ENCODE measurements around the gene TRAF1.

Gene TRAF1

DNA sequence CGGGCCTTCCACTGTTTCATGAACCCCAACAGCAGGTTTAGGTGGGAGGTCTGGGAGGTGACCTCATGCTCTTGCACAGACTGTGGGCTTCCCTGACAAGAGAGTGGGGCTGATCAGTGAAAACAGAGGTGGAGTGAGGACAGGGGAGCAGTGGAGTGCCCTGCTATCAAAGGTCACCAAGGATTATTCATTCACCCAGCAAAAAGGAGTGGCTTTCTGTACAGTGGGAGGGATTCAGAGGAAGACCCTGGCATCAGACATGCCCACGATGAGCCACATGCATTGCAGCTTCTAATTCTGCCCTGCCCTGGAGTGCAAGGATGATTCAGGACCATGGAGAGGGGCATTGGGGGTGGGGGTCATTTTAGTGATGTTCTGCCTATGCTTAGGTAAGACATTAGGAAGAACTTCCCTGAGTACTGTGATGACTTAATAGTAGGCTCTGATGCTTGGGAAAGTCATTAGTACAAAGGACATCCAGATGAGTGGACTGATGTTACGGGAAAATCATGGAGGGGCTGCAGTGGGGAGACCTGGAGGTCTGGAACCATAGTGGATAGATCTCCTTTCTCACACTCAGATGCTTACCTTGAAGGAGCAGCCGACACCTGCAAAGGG is 12.8 kb downstream of the TRAF1 start:
- no peaks in the 10 kb centered on the region for H3K36me3 ChIP-seq (ENCODE audit: insufficient read depth, low read length)
- no peak overlapping the region for H3K27ac ChIP-seq
- DNase-seq (ENCODE audit: low read depth, low spot score) = no peak
- no peak for TF ChIP-seq FOXP2 (optimal IDR thresholded peaks at IDR 0.05; ENCODE audit: control extremely low read depth, extremely low read length, insufficient read depth)
- TF ChIP-seq EZH2 (IDR thresholded peaks at IDR 0.05) = no peak
- no peak for TF ChIP-seq POLR2AphosphoS5 (IDR thresholded peaks at IDR 0.05; ENCODE audit: borderline replicate concordance, low read depth, low read length)
- no peak overlapping the region for H3K9ac ChIP-seq (ENCODE audit: insufficient read length)
- no peaks in the 10 kb centered on the region for H3K9me3 ChIP-seq (ENCODE audit: low read depth, low read length)
- no peak overlapping the region for H3K4me3 ChIP-seq

DNA sequence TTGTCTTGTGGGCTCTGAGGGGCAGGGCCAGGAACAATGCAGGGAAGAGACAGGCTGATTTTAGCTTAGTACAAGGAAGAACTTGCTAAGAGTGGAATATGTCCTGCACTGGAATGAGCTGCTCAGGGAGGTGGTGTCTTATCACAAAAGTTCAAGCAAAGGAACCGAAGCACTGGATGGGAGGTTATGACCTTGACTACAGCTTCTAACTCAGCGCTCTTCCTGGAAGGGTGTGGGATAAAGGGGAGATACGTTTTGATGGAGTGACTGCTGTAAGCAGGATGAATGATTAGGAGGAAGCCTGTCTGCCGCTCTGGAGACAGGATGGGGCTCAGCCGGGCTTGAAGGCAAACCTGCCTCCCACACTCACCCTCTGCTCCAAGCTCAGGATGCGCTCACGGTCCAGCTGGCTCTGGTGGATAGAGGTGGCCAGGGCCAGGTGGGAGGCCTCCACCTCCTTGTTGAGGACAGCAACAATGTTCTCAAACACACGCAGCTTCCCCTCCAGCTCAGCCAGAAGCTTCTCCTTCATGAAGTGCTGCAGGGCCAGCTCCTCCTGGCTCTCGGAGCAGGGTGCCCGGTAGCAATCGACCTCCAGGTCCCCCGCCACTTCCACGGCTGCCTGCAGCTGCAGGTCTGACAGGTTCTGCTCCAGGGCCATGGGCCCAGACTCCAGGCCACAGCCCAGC is 13.5 kb downstream of the TRAF1 start:
- Histone ChIP-seq H3K4me3 (no peak overlapping the region), H3K36me3 (ENCODE audit: insufficient read depth, low read length) (no peaks in the 10 kb centered on the region), H3K9me3 (ENCODE audit: low read depth, low read length) (no peaks in the 10 kb centered on the region), H3K27ac (no peak overlapping the region), H3K9ac (ENCODE audit: insufficient read length) (no peak overlapping the region)
- no peak for DNase-seq (ENCODE audit: low read depth, low spot score)
- TF ChIP-seq FOXP2 (optimal IDR thresholded peaks at IDR 0.05; ENCODE audit: control extremely low read depth, extremely low read length, insufficient read depth) (no peak), EZH2 (IDR thresholded peaks at IDR 0.05) (no peak), POLR2AphosphoS5 (IDR thresholded peaks at IDR 0.05; ENCODE audit: borderline replicate concordance, low read depth, low read length) (no peak)

DNA sequence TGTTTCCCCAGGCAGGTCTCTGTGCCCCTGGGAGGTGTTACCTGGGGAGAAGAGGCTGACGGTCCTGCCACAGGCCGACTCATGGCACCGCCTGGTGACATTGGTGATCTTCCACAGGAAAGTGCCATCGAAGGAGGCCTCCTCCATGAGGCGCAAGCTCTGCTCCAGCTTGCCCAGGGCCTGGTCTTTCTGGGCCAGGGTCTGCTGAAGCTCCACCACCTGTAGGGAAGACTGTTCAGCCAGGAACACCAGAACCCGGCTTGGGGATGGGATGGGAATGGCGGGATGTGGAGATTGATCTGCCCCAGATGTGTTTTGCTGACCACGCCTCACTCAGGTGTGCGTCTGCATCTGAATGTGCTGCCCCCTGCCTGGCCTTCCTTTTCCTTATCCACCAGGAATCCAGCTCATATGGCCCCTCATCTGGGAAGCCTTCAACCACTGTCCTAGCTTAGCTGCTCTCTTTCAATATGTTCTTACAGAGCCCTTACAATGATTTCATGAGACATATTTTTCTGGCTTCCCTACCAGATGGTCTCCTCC is 15.2 kb downstream of the TRAF1 start:
- DNase-seq (ENCODE audit: low read depth, low spot score) = no peak
- Histone ChIP-seq H3K4me3 (no peak overlapping the region), H3K9me3 (ENCODE audit: low read depth, low read length) (no peaks in the 10 kb centered on the region), H3K9ac (ENCODE audit: insufficient read length) (no peak overlapping the region), H3K27ac (no peak overlapping the region), H3K36me3 (ENCODE audit: insufficient read depth, low read length) (no peaks in the 10 kb centered on the region)
- TF ChIP-seq EZH2 (IDR thresholded peaks at IDR 0.05) (no peak), FOXP2 (optimal IDR thresholded peaks at IDR 0.05; ENCODE audit: control extremely low read depth, extremely low read length, insufficient read depth) (no peak), POLR2AphosphoS5 (IDR thresholded peaks at IDR 0.05; ENCODE audit: borderline replicate concordance, low read depth, low read length) (no peak)

DNA sequence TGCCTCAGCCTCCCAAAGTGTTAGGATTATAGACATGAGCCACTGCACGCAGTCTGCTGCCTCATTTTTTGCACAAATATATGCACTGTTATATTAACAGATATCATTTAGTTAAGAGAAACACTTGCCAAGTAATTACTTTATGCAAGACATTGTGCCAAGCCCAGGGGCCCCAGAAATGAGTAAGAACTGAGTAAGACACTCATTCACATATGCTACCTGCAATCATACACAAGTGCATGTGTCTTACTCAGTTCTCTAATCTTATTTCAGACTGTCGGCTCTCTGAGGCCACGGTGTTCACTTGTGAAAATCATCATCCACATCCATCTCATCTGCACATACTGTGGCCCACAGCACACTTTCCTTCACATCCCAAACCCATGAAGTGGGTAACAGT is 16.0 kb downstream of the TRAF1 start:
- no peaks in the 10 kb centered on the region for H3K9me3 ChIP-seq (ENCODE audit: low read depth, low read length)
- no peak overlapping the region for H3K9ac ChIP-seq (ENCODE audit: insufficient read length)
- no peak overlapping the region for H3K27ac ChIP-seq
- H3K4me3 ChIP-seq = no peak overlapping the region
- DNase-seq (ENCODE audit: low read depth, low spot score) = no peak
- no peaks in the 10 kb centered on the region for H3K36me3 ChIP-seq (ENCODE audit: insufficient read depth, low read length)
- TF ChIP-seq EZH2 (IDR thresholded peaks at IDR 0.05) = no peak

DNA sequence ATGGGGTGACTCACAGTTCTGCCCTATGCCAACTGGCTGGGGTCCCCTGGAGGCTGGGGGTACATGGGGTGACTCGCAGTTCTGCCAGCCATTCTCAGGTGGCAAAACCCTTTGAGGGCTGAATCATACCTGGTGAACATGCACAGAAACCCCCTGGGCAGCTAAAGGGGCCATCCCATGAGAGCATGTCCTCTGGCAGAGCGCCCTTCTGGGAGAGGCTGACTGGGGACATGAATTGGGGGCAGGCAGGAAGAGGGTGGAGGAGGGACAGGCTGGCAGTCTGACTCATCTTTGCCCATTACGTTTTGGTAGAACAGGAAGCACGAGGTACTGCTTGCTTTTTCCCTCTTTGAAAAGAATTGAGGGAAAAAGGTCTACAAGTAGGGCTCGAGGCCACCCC is 16.7 kb downstream of the TRAF1 start:
- no peak overlapping the region for H3K9ac ChIP-seq (ENCODE audit: insufficient read length)
- no peak overlapping the region for H3K27ac ChIP-seq
- no peak for DNase-seq (ENCODE audit: low read depth, low spot score)
- H3K9me3 ChIP-seq (ENCODE audit: low read depth, low read length) = no peaks in the 10 kb centered on the region
- H3K4me3 ChIP-seq = no peak overlapping the region
- TF ChIP-seq FOXP2 (optimal IDR thresholded peaks at IDR 0.05; ENCODE audit: control extremely low read depth, extremely low read length, insufficient read depth) (no peak), POLR2AphosphoS5 (IDR thresholded peaks at IDR 0.05; ENCODE audit: borderline replicate concordance, low read depth, low read length) (no peak), EZH2 (IDR thresholded peaks at IDR 0.05) (no peak)
- H3K36me3 ChIP-seq (ENCODE audit: insufficient read depth, low read length) = no peaks in the 10 kb centered on the region

DNA sequence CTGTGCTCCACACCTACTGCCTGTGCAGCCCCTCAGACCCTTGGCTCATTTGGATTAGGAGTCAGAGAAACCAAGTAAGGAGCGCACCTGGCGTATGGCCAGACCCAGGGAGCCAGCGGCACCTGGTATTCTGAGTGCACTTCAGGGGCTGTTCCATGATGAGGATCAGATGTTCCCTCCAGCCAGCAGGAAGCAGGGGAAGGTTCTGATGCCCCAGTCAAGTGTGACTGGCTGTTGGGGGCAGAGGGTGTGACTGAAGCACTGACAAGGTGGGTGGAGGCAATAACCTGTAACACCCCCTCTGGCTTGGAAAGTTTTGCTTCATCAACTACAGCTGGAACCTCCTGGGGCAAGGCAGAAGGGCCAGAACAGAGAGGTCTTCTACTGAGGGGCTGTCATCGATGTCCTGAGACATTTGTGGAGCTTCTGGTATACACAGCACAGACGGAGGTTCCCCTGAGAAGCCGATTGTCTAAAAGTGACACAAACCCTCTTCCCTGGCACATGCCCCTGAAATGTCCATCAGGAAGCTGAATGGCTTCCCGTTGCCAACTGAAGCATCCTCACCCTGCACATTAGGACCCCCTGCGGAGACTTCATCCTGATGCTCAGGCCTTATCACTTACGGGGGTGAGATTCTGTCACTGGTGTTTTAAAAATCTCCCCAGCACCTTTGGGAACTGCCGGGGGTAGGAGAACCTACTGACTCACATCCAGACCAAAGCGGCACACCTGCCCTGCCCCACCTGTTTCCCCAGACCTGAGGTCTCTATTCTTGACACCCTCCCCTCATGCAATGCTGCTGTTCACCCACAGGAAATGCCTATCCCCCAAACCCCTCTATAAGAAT is 21.1 kb downstream of the TRAF1 start:
- Histone ChIP-seq H3K9ac (ENCODE audit: insufficient read length) (no peak overlapping the region), H3K4me3 (no peak overlapping the region), H3K9me3 (ENCODE audit: low read depth, low read length) (no peaks in the 10 kb centered on the region), H3K27ac (no peak overlapping the region), H3K36me3 (ENCODE audit: insufficient read depth, low read length) (no peaks in the 10 kb centered on the region)
- no peak for TF ChIP-seq EZH2 (IDR thresholded peaks at IDR 0.05)
- TF ChIP-seq POLR2AphosphoS5 (IDR thresholded peaks at IDR 0.05; ENCODE audit: borderline replicate concordance, low read depth, low read length) = no peak
- TF ChIP-seq FOXP2 (optimal IDR thresholded peaks at IDR 0.05; ENCODE audit: control extremely low read depth, extremely low read length, insufficient read depth) = no peak
- no peak for DNase-seq (ENCODE audit: low read depth, low spot score)

DNA sequence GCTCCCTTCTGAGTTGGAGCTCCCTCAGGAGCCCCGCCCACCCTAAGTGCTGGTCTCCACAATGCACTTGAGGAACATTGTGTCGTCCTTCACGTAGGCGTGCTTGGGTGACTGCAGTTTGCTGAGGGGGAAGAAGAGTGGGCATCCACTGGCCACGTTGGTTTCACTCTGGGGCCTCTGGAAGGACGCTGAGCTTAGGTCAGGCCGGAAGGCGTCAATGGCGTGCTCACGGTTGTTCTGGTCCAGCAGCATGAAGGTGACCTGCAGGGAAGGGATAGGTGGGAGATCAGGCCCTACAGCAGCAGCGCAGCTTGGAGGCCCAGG is 21.7 kb downstream of the TRAF1 start:
- Histone ChIP-seq H3K27ac (no peak overlapping the region), H3K36me3 (ENCODE audit: insufficient read depth, low read length) (no peaks in the 10 kb centered on the region), H3K9ac (ENCODE audit: insufficient read length) (no peak overlapping the region), H3K4me3 (no peak overlapping the region), H3K9me3 (ENCODE audit: low read depth, low read length) (no peaks in the 10 kb centered on the region)
- no peak for DNase-seq (ENCODE audit: low read depth, low spot score)
- no peak for TF ChIP-seq EZH2 (IDR thresholded peaks at IDR 0.05)
- no peak for TF ChIP-seq FOXP2 (optimal IDR thresholded peaks at IDR 0.05; ENCODE audit: control extremely low read depth, extremely low read length, insufficient read depth)
- TF ChIP-seq POLR2AphosphoS5 (IDR thresholded peaks at IDR 0.05; ENCODE audit: borderline replicate concordance, low read depth, low read length) = no peak
